Anterior cingulate cortex (tissue), 58 donors: ENCODE data around the gene DLK1.

Source experiments
- DNase-seq, 58 donors: peaks; one replicate each; lab custom pipeline; 2025; lab: John Stamatoyannopoulos, UW

The DLK1 gene

GRCh38 chr14:100726550-100727085, at the start of gene DLK1:
Gene DLK1 (plus strand): TSS chr14:100726892. CDS start chr14:100727069, 177 bp downstream.
- no peak for DNase-seq

- no peak for DNase-seq
Measured at GRCh38 chr14:100677152-100677551, 49.5 kb upstream of the DLK1 start.

GRCh38 chr14:100677554-100678468, 48.9 kb upstream of the DLK1 start:
- DNase-seq: peak in 26 of 58 donors; percentile 8 to 56 (median 24)

- no peak for DNase-seq
Measured at GRCh38 chr14:100678469-100678828, 48.2 kb upstream of the DLK1 start.

- no peak for DNase-seq
Measured at GRCh38 chr14:100679153-100679552, 47.5 kb upstream of the DLK1 start.

- no peak for DNase-seq
Measured at GRCh38 chr14:100679707-100680438, 46.8 kb upstream of the DLK1 start.

- DNase-seq: no peak
Measured at GRCh38 chr14:100680439-100681051, 46.1 kb upstream of the DLK1 start.

GRCh38 chr14:100681111-100681510, 45.6 kb upstream of the DLK1 start:
- no peak for DNase-seq

- no peak for DNase-seq
Measured at GRCh38 chr14:100682749-100683148, 43.9 kb upstream of the DLK1 start.

- DNase-seq: no peak
Measured at GRCh38 chr14:100683578-100683977, 43.1 kb upstream of the DLK1 start.

GRCh38 chr14:100684154-100684553, 42.5 kb upstream of the DLK1 start:
- DNase-seq: no peak

- DNase-seq: no peak
Measured at GRCh38 chr14:100684961-100685360, 41.7 kb upstream of the DLK1 start.

- DNase-seq: no peak
Measured at GRCh38 chr14:100686858-100687257, 39.8 kb upstream of the DLK1 start.

GRCh38 chr14:100687386-100687785, 39.3 kb upstream of the DLK1 start:
- DNase-seq: no peak

GRCh38 chr14:100688051-100688450, 38.6 kb upstream of the DLK1 start:
- no peak for DNase-seq

- no peak for DNase-seq
Measured at GRCh38 chr14:100688598-100689461, 37.9 kb upstream of the DLK1 start.

- DNase-seq: no peak
Measured at GRCh38 chr14:100690672-100691071, 36.0 kb upstream of the DLK1 start.

GRCh38 chr14:100691395-100692056, 35.2 kb upstream of the DLK1 start:
- peak in 1 of 58 donors; percentile 15 for DNase-seq

GRCh38 chr14:100692256-100692655, 34.4 kb upstream of the DLK1 start:
- DNase-seq: no peak
